Body of pancreas (tissue), 4 donors: ENCODE measurements around the gene SP9. TPM values are rescaled to one million over a fixed set of nuclear protein-coding genes. Genes with fewer than 3 reads are reported as not detected.

ENCODE experiments used
- ATAC-seq: fragments of 150-250 bp; one replicate; pipeline ENCODE4 v1.9.1; 2016
- DNase-seq, 4 donors: peaks; one replicate each; pipeline ENCODE4 v3.0.0-alpha.2; 2019
- H3K27ac ChIP-seq, 4 donors: fragments of 200-600 bp; sonication (generic); 1 replicate in 3 of 4; 2 replicates in 1 of 4; pipeline versions ENCODE4 v1.5.1 to v1.6.1; 2016 to 2019; ENCODE audit warnings: mild to moderate bottlenecking in 1 of 4, mixed read lengths in 1 of 4, moderate library complexity in 1 of 4
- H3K27me3 ChIP-seq, 2 donors: fragments of 200-600 bp; sonication (generic); one replicate each; pipeline ENCODE4 v1.6.0; 2016; ENCODE audit warnings: mild to moderate bottlenecking in 1 of 2
- H3K36me3 ChIP-seq, 2 donors: fragments of 200-600 bp; sonication (generic); replicated peaks in 1 of 2; 2 replicates each; pipeline ENCODE4 v1.5.1; 2016; ENCODE audit warnings: low read depth in 2 of 2; ENCODE audit not compliant: insufficient read depth in 1 of 2
- H3K4me1 ChIP-seq: fragments of 200-600 bp; sonication (generic); one replicate; pipeline ENCODE4 v1.6.0; 2016
- H3K4me3 ChIP-seq, 2 donors: fragments of 200-600 bp; sonication (generic); 1 replicate in 1 of 2; 2 replicates in 1 of 2; pipeline ENCODE4 v1.5.1; 2016 to 2019
- H3K9me3 ChIP-seq, 3 donors: fragments of 200-600 bp; sonication (generic); 1 replicate in 2 of 3; 2 replicates in 1 of 3; pipeline ENCODE4 v1.5.1; 2016
- POLR2A ChIP-seq, 3 donors: fragments of 450-650 bp; IDR thresholded peaks; one replicate each; pipeline ENCODE4 v1.6.1; 2016; ENCODE audit warnings: antibody characterized with exemption in 3 of 3, mild to moderate bottlenecking in 2 of 3
- WGBS, 2 donors: methylation state at CpG; one replicate each; pipeline ENCODE4 v1.1.5; 2017; 5-methylcytosine and 5-hydroxymethylcytosine counted together
- intact Hi-C: fragments of 100-400 bp; cut with DNase I; formaldehyde crosslinking; loops from one replicate; pipeline ENCODE4 v1.15.1; 2023
- total RNA-seq, 2 donors: library from RNA; depleted of rRNA; stranded (reverse); fragments of >200 nt; gene quantifications; one replicate each; pipeline ENCODE4 v1.1.0, GENCODE V29; 2016
- TF ChIP-seq, protein P1 (sequence below), 7 experiments: fragments of 450-650 bp in 4 of 7; fragments of 200-600 bp in 3 of 7; sonication (generic) in 3 of 7; IDR thresholded peaks; one replicate each; pipeline ENCODE4 v1.5.1; 2016 to 2019; ENCODE audit warnings: antibody characterized with exemption in 7 of 7

The SP9 gene
- total RNA-seq, 2 donors from 2014 or later, result not detected

DNA sequence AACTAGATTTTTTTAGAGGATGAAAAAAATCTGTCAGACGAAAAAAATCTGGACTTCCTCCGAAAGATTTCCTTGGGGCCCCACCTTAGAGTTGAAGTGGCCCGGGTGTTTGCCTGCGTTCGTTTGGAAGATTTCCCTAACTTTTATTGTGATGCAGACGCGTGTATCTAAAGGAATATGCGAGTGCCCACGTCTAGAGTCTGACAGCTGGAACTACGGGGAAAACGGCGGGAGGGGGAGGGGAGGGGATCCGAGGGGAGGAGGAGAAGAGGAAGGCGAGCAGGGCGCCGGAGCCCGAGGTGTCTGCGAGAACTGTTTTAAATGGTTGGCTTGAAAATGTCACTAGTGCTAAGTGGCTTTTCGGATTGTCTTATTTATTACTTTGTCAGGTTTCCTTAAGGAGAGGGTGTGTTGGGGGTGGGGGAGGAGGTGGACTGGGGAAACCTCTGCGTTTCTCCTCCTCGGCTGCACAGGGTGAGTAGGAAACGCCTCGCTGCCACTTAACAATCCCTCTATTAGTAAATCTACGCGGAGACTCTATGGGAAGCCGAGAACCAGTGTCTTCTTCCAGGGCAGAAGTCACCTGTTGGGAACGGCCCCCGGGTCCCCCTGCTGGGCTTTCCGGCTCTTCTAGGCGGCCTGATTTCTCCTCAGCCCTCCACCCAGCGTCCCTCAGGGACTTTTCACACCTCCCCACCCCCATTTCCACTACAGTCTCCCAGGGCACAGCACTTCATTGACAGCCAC lies 2.4 kb upstream of the SP9 start:
- Histone ChIP-seq H3K4me1 (peaks cover 42% of the 10 kb centered on the region), H3K36me3 (no peaks in the 10 kb centered on the region), H3K27me3 (peaks cover 0 to 80% of the 10 kb centered on the region in 2 donors), H3K27ac (no peak overlapping the region), H3K4me3 (no peak overlapping the region), H3K9me3 (no peaks in the 10 kb centered on the region)
- WGBS, 2 donors, result 10 to 15% methylated on average over 31 of the region's 31 CpGs
- no peak for TF ChIP-seq POLR2A (IDR thresholded peaks at IDR 0.05)
- TF ChIP-seq, protein P1, sequence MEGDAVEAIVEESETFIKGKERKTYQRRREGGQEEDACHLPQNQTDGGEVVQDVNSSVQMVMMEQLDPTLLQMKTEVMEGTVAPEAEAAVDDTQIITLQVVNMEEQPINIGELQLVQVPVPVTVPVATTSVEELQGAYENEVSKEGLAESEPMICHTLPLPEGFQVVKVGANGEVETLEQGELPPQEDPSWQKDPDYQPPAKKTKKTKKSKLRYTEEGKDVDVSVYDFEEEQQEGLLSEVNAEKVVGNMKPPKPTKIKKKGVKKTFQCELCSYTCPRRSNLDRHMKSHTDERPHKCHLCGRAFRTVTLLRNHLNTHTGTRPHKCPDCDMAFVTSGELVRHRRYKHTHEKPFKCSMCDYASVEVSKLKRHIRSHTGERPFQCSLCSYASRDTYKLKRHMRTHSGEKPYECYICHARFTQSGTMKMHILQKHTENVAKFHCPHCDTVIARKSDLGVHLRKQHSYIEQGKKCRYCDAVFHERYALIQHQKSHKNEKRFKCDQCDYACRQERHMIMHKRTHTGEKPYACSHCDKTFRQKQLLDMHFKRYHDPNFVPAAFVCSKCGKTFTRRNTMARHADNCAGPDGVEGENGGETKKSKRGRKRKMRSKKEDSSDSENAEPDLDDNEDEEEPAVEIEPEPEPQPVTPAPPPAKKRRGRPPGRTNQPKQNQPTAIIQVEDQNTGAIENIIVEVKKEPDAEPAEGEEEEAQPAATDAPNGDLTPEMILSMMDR (IDR thresholded peaks at IDR 0.05), result no peak
- DNase-seq (no peak), ATAC-seq (no peak)
- intact Hi-C loops, result no loop called here

DNA sequence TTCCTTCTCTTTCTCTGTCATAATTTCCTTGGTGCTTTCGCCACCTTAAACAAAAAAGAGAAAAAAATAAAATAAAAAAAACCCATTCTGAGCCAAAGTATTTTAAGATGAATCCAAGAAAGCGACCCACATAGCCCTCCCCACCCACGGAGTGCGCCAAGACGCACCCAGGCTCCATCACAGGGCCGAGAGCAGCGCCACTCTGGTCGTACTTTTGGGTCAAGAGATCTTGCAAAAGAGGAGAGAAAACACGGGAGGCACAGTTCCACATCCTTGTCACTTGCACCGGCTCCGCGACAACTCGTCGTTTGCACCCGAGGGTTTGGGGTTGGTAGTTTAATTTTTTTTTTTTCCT lies 1.8 kb upstream of the SP9 start:
- Histone ChIP-seq H3K27ac (no peak overlapping the region), H3K4me1 (peaks cover 42% of the 10 kb centered on the region), H3K4me3 (no peak overlapping the region), H3K36me3 (no peaks in the 10 kb centered on the region), H3K9me3 (no peaks in the 10 kb centered on the region), H3K27me3 (peaks cover 0 to 80% of the 10 kb centered on the region in 2 donors)
- intact Hi-C loops, result no loop called here
- TF ChIP-seq POLR2A (IDR thresholded peaks at IDR 0.05), result no peak
- TF ChIP-seq, protein P1 (IDR thresholded peaks at IDR 0.05), result no peak
- DNase-seq (no peak), ATAC-seq (no peak)
- 16 to 28% methylated on average over 15 of the region's 15 CpGs for WGBS, 2 donors

DNA sequence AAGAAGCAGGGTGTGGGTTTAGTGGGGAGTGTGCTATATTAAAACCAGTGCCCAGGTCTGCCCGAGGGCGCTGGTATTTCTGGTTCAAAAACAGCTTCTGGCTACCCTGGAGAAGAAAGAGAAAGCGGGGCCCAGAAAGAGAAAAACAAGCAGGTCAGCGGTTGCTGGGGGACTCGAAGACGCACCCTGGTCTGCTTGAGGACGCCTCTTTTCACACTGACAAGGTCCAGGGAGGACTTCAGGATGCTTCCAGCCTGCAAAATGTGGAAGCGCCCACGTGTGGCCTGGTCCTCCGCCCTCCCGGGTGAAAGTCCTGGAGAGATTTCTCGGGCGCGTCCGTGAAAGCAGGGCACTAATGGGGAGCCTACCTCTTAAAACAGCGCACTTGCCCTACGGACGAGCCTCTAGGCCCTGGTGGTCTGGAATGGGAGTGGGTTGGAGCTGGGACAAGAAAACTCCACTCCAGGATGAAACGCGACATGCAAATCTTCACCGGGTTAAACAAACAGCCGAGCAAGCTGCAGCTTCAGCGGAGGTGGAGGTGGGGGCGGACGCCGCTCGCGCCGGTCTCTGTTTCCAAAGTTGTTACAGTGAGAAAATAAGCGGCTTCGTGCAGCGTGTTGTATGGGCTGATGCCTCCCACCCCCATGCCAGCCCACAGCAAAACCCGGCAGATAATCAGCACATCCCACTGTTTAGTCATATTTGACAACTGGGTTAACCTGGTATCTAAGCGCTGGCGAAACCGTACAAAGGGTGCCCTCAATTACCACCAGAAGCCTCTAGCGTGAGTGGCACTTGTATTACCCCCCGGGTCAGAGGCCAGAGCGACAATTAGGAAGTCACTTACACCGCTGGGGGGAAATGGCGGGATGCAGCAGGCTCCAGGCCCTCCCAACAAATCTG lies 1.1 kb upstream of the SP9 start:
- 10 to 18% methylated on average over 27 to 41 of the region's 41 CpGs for WGBS, 2 donors
- DNase-seq, result no peak
- Histone ChIP-seq H3K27me3 (peaks cover 0 to 85% of the 10 kb centered on the region in 2 donors), H3K27ac (no peak overlapping the region), H3K4me3 (no peak overlapping the region), H3K9me3 (no peaks in the 10 kb centered on the region), H3K4me1 (peaks cover 40% of the 10 kb centered on the region), H3K36me3 (no peaks in the 10 kb centered on the region)
- no peak for TF ChIP-seq POLR2A (IDR thresholded peaks at IDR 0.05)
- TF ChIP-seq, protein P1 (IDR thresholded peaks at IDR 0.05), result no peak
- no peak for ATAC-seq
- intact Hi-C loops, result no loop called here

DNA sequence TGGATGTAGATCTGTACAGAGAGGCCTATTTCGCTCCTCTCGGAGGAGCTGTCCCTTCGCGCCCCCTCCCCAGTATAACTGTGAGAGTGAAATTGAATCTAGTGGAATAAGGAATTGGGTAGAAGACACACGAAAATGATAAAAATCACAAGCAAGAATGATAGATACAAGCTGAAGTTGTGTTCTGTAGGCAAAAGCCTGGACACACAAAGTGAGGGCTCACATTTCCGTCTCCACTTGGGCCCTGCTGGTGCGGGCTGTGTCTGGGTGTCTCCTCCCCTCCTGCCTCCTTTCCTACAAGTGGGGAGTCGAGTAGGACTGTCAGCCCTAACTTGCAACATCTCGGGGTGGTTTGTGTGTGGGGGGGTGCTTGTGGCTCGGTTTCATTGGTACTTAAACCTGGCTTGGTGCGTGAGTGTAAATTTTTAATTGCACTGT lies 457 bp upstream of the SP9 start:
- intact Hi-C loops, result no loop called here
- H3K27me3 ChIP-seq, result peaks cover 0 to 92% of the 10 kb centered on the region in 2 donors
- H3K27ac ChIP-seq, result no peak overlapping the region
- no peak overlapping the region for H3K4me3 ChIP-seq
- H3K36me3 ChIP-seq, result no peaks in the 10 kb centered on the region
- peaks cover 40% of the 10 kb centered on the region for H3K4me1 ChIP-seq
- TF ChIP-seq POLR2A (IDR thresholded peaks at IDR 0.05), result no peak
- TF ChIP-seq, protein P1 (IDR thresholded peaks at IDR 0.05), result no peak
- ATAC-seq, result no peak
- WGBS, 2 donors, result 22 to 28% methylated on average over 11 of the region's 11 CpGs
- H3K9me3 ChIP-seq, result no peaks in the 10 kb centered on the region
- no peak for DNase-seq
